H1 (cell line): ENCODE measurements around the gene ROBO4. TPM values are rescaled to one million over a fixed set of nuclear protein-coding genes. Genes with fewer than 3 reads are reported as not detected.

ENCODE experiments used
- CBX5 ChIP-seq: fragments of 300-800, 300-1000 bp; sonication (generic); IDR thresholded peaks from 2 replicates; pipeline ENCODE4 v1.7.1; 2016; ENCODE audit warnings: antibody characterized with exemption, low read length, low read depth
- EGR1 ChIP-seq: IDR thresholded peaks from 2 replicates; pipeline ENCODE4 v1.6.1; 2011; ENCODE audit warnings: low read depth, low read length, borderline replicate concordance
- EZH2 ChIP-seq: fragments of 200-600 bp; sonication (generic); IDR thresholded peaks from 2 replicates; pipeline ENCODE4 v1.7.1; 2012; ENCODE audit warnings: low read depth, mild to moderate bottlenecking, moderate library complexity, low read length, inconsistent platforms; ENCODE audit not compliant: severe bottlenecking
- HDAC2 ChIP-seq, 2 experiments: fragments of 300-600 bp in 1 of 2; sonication (generic) in 1 of 2; IDR thresholded peaks; 2 replicates each; pipeline ENCODE4 v1.6.1; 2011 to 2012; ENCODE audit warnings: low read depth in 2 of 2, low read length in 2 of 2, mild to moderate bottlenecking in 2 of 2, moderate library complexity in 2 of 2, borderline replicate concordance in 1 of 2, inconsistent platforms in 1 of 2
- KDM4A ChIP-seq: IDR thresholded peaks from one replicate; pipeline ENCODE4 v1.7.1; 2012; ENCODE audit warnings: low read depth, mild to moderate bottlenecking, moderate library complexity, low read length, inconsistent platforms; ENCODE audit not compliant: severe bottlenecking
- PHF8 ChIP-seq: fragments of 200-600 bp; sonication (generic); conservative IDR thresholded peaks from 2 replicates; pipeline ENCODE4 v1.7.1; 2012; ENCODE audit warnings: low read depth, mild to moderate bottlenecking, inconsistent platforms, low read length, moderate library complexity
- SUZ12 ChIP-seq: fragments of 200-600 bp; sonication (generic); IDR thresholded peaks from 2 replicates; pipeline ENCODE4 v1.6.1; 2012; ENCODE audit warnings: mild to moderate bottlenecking, inconsistent platforms, low read length, moderate library complexity, mixed read lengths
- polyA plus RNA-seq, 7 experiments: library from polyadenylated mRNA; depleted of rRNA in 3 of 7; stranded (reverse) in 5 of 7; unstranded in 2 of 7; fragments of >200 nt in 5 of 7; fragments of 200-250 nt in 2 of 7; gene quantifications; 1 replicate in 5 of 7; 2 replicates in 1 of 7; 4 replicates in 1 of 7; pipeline versions ENCODE4 v1.2.1 to v1.2.3, GENCODE V29; 2011 to 2013; ENCODE audit warnings: missing spikeins in 2 of 7, mixed read lengths in 2 of 7
- total RNA-seq: library from RNA; stranded (reverse); fragmentation: NEBNext Ultra II Directional; extraction: Animal tissue kit (Norgen Biotek cat#: 25700); gene quantifications from 2 replicates; pipeline ENCODE4 v1.2.1, GENCODE V29; 2021
- TF ChIP-seq, protein P1 (sequence below): fragments of 300-600 bp; sonication (generic); IDR thresholded peaks from 2 replicates; pipeline ENCODE4 v1.7.1; 2012; ENCODE audit warnings: low read length, moderate library complexity, mild to moderate bottlenecking, inconsistent platforms; ENCODE audit not compliant: insufficient replicate concordance

The ROBO4 gene
- total and polyA plus RNA-seq, 2 of the 8 experiments (the other 6 are each of a cell fraction or from before 2014, with no cell fraction given), result 0.03 TPM; not detected in 1

DNA sequence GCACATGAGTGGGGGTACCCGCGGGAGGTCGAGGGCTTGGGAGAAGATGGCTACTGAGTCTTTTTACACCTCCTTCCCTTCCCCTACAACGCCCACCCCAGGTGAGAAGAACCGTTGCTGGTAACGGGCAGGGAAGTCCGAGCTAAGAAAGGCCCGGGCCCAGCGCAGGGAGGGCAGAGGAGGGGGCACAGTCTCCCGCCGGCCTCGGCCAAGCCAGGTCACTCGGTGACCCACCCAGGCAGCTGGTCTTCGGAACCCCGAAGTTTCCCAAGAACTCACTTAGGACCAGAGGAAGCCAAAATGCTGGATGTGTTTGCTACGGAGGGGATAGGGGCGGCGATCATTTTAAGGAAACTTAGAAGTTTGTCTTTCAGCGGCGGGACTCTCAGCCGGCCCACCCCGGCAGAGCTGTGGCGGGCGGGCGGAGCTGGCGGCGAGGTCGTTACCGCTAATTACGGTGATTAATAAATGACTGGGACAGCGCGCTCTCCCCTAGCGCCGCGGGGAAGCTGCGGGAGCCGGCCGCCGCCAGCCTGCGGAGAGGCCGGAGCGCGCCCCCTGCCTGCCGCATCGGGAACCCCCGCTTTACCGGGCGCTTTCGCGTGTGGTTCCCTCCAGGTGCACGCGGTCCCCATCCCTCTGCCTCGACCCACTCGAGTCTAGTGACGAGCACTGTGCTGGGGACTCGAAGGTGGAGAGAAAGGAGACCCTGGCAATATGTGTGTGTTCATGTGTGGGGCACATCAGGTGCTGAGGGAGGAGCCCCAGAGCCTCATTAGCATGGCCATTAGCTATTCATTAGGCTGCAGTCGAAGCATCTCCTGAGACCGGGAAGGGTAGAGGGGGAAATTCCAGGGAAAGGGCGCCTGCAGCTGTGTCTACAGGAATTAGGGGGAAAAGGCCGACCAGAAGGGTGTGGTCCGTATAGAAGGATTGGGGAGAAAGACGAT, 31.5 kb downstream of the ROBO4 start (continued):
- TF ChIP-seq, protein P1, sequence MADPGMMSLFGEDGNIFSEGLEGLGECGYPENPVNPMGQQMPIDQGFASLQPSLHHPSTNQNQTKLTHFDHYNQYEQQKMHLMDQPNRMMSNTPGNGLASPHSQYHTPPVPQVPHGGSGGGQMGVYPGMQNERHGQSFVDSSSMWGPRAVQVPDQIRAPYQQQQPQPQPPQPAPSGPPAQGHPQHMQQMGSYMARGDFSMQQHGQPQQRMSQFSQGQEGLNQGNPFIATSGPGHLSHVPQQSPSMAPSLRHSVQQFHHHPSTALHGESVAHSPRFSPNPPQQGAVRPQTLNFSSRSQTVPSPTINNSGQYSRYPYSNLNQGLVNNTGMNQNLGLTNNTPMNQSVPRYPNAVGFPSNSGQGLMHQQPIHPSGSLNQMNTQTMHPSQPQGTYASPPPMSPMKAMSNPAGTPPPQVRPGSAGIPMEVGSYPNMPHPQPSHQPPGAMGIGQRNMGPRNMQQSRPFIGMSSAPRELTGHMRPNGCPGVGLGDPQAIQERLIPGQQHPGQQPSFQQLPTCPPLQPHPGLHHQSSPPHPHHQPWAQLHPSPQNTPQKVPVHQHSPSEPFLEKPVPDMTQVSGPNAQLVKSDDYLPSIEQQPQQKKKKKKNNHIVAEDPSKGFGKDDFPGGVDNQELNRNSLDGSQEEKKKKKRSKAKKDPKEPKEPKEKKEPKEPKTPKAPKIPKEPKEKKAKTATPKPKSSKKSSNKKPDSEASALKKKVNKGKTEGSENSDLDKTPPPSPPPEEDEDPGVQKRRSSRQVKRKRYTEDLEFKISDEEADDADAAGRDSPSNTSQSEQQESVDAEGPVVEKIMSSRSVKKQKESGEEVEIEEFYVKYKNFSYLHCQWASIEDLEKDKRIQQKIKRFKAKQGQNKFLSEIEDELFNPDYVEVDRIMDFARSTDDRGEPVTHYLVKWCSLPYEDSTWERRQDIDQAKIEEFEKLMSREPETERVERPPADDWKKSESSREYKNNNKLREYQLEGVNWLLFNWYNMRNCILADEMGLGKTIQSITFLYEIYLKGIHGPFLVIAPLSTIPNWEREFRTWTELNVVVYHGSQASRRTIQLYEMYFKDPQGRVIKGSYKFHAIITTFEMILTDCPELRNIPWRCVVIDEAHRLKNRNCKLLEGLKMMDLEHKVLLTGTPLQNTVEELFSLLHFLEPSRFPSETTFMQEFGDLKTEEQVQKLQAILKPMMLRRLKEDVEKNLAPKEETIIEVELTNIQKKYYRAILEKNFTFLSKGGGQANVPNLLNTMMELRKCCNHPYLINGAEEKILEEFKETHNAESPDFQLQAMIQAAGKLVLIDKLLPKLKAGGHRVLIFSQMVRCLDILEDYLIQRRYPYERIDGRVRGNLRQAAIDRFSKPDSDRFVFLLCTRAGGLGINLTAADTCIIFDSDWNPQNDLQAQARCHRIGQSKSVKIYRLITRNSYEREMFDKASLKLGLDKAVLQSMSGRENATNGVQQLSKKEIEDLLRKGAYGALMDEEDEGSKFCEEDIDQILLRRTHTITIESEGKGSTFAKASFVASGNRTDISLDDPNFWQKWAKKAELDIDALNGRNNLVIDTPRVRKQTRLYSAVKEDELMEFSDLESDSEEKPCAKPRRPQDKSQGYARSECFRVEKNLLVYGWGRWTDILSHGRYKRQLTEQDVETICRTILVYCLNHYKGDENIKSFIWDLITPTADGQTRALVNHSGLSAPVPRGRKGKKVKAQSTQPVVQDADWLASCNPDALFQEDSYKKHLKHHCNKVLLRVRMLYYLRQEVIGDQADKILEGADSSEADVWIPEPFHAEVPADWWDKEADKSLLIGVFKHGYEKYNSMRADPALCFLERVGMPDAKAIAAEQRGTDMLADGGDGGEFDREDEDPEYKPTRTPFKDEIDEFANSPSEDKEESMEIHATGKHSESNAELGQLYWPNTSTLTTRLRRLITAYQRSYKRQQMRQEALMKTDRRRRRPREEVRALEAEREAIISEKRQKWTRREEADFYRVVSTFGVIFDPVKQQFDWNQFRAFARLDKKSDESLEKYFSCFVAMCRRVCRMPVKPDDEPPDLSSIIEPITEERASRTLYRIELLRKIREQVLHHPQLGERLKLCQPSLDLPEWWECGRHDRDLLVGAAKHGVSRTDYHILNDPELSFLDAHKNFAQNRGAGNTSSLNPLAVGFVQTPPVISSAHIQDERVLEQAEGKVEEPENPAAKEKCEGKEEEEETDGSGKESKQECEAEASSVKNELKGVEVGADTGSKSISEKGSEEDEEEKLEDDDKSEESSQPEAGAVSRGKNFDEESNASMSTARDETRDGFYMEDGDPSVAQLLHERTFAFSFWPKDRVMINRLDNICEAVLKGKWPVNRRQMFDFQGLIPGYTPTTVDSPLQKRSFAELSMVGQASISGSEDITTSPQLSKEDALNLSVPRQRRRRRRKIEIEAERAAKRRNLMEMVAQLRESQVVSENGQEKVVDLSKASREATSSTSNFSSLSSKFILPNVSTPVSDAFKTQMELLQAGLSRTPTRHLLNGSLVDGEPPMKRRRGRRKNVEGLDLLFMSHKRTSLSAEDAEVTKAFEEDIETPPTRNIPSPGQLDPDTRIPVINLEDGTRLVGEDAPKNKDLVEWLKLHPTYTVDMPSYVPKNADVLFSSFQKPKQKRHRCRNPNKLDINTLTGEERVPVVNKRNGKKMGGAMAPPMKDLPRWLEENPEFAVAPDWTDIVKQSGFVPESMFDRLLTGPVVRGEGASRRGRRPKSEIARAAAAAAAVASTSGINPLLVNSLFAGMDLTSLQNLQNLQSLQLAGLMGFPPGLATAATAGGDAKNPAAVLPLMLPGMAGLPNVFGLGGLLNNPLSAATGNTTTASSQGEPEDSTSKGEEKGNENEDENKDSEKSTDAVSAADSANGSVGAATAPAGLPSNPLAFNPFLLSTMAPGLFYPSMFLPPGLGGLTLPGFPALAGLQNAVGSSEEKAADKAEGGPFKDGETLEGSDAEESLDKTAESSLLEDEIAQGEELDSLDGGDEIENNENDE, result no peak
- peak; percentile 35; the same call in 1 of the 2 replicates for TF ChIP-seq EGR1
- TF ChIP-seq EZH2, result no peak
- TF ChIP-seq SUZ12, result no peak; the same call in none of the 2 replicates
- TF ChIP-seq PHF8, result no peak
- TF ChIP-seq HDAC2 (IDR thresholded peaks at IDR 0.05; ENCODE audit: borderline replicate concordance in 1 of 2, low read depth in 2 of 2, low read length in 2 of 2), result 0 out of 4 replicates have a peak, but pooled peaks of 1 of the 2 experiments have one; percentile 41
- TF ChIP-seq CBX5, result no peak
- TF ChIP-seq KDM4A, result no peak
